Motor neuron (in vitro differentiated cells): ENCODE measurements around the gene PEAK1. TPM values are rescaled to one million over a fixed set of nuclear protein-coding genes. Genes with fewer than 3 reads are reported as not detected.

Source experiments
- ATAC-seq, 8 experiments: fragments of 200-7000 bp; cut with Tn5 transposase; replicated peaks in 6 of 8; 2 replicates each; pipeline ENCODE4 v1.8.0; 2021; ENCODE audit warnings: mild to moderate bottlenecking in 8 of 8, moderate library complexity in 8 of 8
- H3K27ac ChIP-seq, 2 donors: fragments of 250-450 bp; sonication (Bioruptor Pico); 2 replicates each; pipeline ENCODE4 v1.9.0; 2021; ENCODE audit warnings: antibody characterized with exemption in 2 of 2, mild to moderate bottlenecking in 2 of 2, moderate library complexity in 1 of 2
- H3K4me1 ChIP-seq, 2 donors: fragments of 250-450 bp; sonication (Bioruptor Pico); replicated peaks in 1 of 2; 2 replicates each; pipeline ENCODE4 v1.6.1; 2021; ENCODE audit warnings: antibody characterized with exemption in 2 of 2, mild to moderate bottlenecking in 2 of 2, moderate library complexity in 1 of 2
- H3K4me3 ChIP-seq, 5 donors: fragments of 250-450 bp; sonication (Bioruptor Pico); 2 replicates each; pipeline ENCODE4 v1.9.0; 2021; ENCODE audit warnings: antibody characterized with exemption in 5 of 5, mild to moderate bottlenecking in 5 of 5, moderate library complexity in 4 of 5
- WGBS, 10 experiments: fragments of 450-650 bp; shearing (Covaris generic); methylation state at CpG; one replicate each; pipeline ENCODE4 v1.0.0; 2022; 5-methylcytosine and 5-hydroxymethylcytosine counted together
- in situ Hi-C, 9 experiments: fragments of 400-800 bp; cut with MboI; loops; one replicate each; pipeline ENCODE4 v1.15.0; 2021; ENCODE audit warnings: low sequenced_read_pairs in 9 of 9, low pct_unique_long_range_greater_than_20kb in 2 of 9; ENCODE audit not compliant: unreplicated experiment in 9 of 9
- total RNA-seq, 8 experiments: library from RNA; unstranded; fragments of 300-600 nt; gene quantifications; 2 replicates each; pipeline versions ENCODE4 v1.2.3 to v1.2.4, GENCODE V29; 2022

Gene PEAK1
- total RNA-seq, 8 experiments from 2014 or later, result 8.9 to 87.5 (median 12.2) TPM

DNA sequence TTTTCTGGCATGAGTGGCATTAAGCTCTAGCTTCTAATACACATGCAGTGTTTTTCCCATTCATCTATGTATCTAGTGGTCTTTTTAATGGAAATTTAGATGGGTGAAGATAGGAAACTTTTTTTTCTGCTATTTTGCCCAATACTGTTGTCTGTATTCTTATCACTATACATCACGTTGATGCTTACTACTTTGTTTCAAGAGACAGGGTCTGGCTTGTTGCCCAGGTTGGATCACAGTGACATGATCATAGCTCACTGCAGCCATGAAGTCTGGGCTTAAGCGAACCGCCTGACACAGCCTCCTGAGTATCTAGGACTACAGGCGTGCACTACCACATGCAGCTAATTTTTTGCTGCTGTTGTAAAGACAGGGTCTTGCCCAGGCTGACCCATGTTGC, 84.6 kb downstream of the PEAK1 start:
- in situ Hi-C loops, result no loop called here
- no peaks in the 10 kb centered on the region for H3K4me1 ChIP-seq
- ATAC-seq, result peak in 1 of 8 experiments; percentile 58
- no peak overlapping the region for H3K27ac ChIP-seq
- H3K4me3 ChIP-seq, result no peak overlapping the region
- WGBS, 10 experiments, result 36 to 100% (median 95%) methylated on average over 1 to 4 of the region's 4 CpGs; no CpG with 5 or more reads in 1 of the 10 experiments

DNA sequence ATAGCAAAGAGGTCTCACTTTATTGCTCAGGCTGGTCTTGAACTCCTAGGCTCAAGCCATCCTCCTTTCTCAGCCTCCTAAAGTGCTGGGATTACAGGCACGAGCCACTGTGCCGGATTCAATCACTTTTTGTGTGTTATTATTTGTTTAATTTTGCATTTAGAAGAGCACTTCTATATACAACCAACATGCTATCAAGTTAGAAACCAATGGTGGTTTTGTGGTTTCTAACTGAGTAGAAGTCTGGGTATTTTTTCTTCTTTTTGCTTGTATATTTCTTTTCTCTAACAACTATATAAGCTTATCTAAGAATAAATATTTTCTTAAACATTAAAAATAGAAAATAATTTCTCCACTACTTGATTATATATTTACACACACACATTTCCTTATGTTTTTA, 86.7 kb downstream of the PEAK1 start:
- no peaks in the 10 kb centered on the region for H3K4me1 ChIP-seq
- no peak overlapping the region for H3K4me3 ChIP-seq
- WGBS, 10 experiments, result 95 to 100% (median 100%) methylated on average over 2 of the region's 2 CpGs; no CpG with 5 or more reads in 3 of the 10 experiments
- in situ Hi-C loops, result no loop called here
- no peak overlapping the region for H3K27ac ChIP-seq
- ATAC-seq, result no peak

DNA sequence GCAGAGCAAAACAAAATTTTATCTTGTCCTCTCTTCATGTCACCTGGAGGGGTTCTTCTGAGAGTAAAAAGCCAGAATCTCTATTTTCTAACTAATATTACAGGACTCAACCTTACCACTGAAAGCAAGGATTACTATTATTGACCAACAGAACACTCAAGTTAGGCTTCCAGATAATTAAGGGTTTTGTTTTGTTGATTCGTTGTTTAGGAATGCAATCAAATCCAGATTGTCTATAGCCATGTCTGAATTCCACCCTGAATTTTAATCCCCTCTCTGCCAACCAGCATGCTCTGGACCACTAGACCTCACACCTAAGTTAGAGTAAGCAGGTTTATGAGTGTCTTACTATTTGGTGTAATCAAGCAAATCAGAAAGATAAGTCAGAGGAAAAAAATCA, 90.7 kb downstream of the PEAK1 start:
- in situ Hi-C loops, result no loop called here
- no peaks in the 10 kb centered on the region for H3K4me1 ChIP-seq
- H3K27ac ChIP-seq, result no peak overlapping the region
- H3K4me3 ChIP-seq, result no peak overlapping the region
- 0 to 100% (median 69%) methylated on average over 1 of the region's 1 CpG; no CpG with 5 or more reads in 4 of the 10 experiments for WGBS, 10 experiments
- ATAC-seq, result no peak

DNA sequence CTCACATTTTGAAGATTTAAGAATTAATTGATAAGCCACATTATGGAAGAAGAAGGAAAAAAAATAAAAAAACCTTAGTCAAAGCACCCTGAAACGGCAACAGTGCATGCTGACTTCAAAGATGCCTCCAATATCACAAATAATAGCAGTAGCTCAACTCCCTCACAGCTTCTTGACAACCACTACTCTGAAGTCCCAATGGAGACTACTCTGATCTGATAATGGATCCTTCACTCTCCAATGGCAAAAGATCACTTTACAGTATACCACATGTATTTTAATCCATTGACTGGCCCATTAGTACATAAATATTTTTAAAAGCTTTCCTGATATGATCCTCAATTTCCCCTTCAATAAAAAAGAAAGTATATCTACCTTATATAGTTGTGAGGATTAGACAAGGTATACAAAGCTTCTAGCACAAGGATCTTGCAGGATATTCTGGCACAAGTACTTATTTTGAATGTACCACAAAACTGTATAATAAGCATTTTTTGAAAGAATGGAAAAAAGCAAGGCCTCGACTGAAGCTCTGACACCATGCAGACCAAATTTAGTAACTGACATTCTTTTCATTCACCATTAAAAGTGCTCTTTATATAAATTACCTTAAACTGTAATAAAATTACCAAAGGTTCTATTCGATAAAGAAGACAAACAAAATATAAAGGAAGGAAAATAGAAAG, 91.9 kb downstream of the PEAK1 start:
- Histone ChIP-seq H3K4me3 (no peak overlapping the region), H3K4me1 (no peaks in the 10 kb centered on the region), H3K27ac (no peak overlapping the region)
- ATAC-seq, result no peak
- WGBS, 10 experiments, result 47 to 97% (median 77%) methylated on average over 1 to 3 of the region's 3 CpGs
- in situ Hi-C loops, result no loop called here

DNA sequence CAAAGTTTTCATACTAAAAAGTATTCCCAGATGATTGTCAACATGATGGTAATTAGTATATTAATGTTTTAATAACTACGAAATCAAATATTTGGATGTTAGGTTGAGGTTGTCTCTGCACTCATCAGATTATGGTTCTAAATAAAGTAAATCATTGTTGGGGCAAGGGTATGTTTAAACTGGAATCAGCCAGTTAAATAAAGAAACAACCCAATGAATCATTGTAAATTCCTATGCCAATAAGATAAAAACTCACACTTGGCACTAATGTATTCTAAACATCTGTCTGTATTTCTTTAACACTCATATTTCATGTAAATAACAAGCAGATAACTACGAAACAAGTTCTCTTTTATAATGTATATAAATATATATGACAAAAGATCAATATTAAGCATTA, 92.7 kb downstream of the PEAK1 start:
- in situ Hi-C loops, result no loop called here
- ATAC-seq, result no peak
- 38 to 100% (median 87%) methylated on average over 1 to 2 of the region's 2 CpGs for whole genome bisulfite sequencing, 10 experiments
- H3K27ac ChIP-seq, result no peak overlapping the region
- H3K4me3 ChIP-seq, result no peak overlapping the region
- H3K4me1 ChIP-seq, result no peaks in the 10 kb centered on the region

DNA sequence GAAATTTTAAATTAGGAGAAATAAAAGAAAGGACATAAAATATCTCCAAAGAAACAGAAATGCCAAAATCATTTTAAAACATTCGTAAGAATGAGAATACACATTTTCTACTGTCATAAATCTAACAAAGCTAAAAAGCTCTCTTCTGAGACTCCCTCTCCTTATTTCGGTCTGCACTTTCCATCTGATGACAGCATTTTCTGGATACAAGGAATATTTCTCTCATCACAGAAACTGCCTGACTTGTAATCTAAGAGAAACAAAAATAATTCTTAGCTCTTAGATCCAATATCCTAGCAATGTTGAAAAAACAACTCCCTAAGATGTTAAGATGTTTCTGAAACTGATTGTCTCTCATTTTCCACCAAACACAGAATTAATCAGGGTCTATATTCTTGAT, 93.5 kb downstream of the PEAK1 start:
- 47 to 100% (median 94%) methylated on average over 2 of the region's 2 CpGs; no CpG with 5 or more reads in 1 of the 10 experiments for WGBS, 10 experiments
- Histone ChIP-seq H3K27ac (no peak overlapping the region), H3K4me1 (no peaks in the 10 kb centered on the region), H3K4me3 (no peak overlapping the region)
- in situ Hi-C loops, result no loop called here
- no peak for ATAC-seq

DNA sequence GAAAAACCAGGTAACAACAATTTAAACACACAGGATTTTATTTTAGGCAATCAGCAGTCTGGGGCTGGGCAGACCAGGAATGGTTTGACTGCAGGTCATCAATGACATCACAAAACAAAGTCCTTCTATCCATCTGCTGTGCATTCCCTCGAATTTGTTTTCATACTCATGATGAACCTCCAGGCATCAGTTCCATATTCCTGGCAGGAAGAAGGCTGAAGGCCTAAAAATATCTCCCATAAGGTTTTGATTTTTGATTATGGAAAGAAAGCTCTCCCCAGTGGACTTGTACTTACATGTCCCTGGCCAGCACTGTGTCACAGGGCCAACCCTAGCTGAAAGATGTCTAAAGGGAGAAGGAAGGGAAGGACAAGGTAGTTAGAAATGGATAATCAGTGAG, 107.4 kb downstream of the PEAK1 start:
- ATAC-seq, result peak in 3 of 8 experiments; percentile 83 to 91 (median 87)
- WGBS, 10 experiments, result 0 to 100% (median 80%) methylated on average over 1 of the region's 1 CpG; no CpG with 5 or more reads in 5 of the 10 experiments
- in situ Hi-C loops, result no loop called here
- no peaks in the 10 kb centered on the region for H3K4me1 ChIP-seq
- no peak overlapping the region for H3K4me3 ChIP-seq
- H3K27ac ChIP-seq, result no peak overlapping the region

DNA sequence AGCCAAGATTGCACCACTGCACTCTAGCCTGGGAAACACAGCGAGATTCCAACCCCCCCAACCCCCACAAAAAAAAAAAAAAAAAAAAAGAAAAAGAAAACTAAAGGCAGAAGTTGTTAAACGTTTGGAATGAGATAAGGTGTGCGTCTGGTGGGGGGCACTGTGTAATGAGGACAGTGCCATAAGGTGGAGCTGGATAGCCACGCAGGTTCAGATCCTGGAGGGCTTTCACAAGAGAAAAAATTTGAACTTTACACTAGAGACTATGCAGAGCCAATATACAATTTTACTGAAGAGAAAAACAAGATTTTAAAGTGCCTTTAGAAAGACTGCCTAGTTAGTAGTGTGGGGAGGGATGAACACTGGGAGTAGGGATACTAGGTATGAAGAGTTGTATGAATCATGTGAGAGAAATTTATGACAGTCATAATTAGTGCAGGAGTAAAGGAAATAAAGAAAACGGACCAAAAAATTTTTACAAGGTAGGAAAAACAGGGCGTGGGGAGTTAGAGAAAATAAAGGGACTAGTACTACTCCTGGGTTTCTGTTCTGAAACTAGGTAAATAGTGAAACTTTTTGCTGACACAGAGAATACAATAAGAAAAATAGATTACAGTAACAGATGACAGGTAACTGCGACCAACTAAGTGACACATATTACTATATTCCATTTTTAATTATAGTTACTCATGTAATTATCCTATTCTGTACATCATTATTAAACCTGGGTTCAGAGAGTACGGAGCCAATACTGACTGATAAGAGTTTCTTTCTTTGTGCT, 108.1 kb downstream of the PEAK1 start:
- in situ Hi-C loops, result no loop called here
- Histone ChIP-seq H3K27ac (no peak overlapping the region), H3K4me1 (no peaks in the 10 kb centered on the region), H3K4me3 (no peak overlapping the region)
- no peak for ATAC-seq
- 70 to 95% (median 92%) methylated on average over 4 to 8 of the region's 8 CpGs for WGBS, 10 experiments

DNA sequence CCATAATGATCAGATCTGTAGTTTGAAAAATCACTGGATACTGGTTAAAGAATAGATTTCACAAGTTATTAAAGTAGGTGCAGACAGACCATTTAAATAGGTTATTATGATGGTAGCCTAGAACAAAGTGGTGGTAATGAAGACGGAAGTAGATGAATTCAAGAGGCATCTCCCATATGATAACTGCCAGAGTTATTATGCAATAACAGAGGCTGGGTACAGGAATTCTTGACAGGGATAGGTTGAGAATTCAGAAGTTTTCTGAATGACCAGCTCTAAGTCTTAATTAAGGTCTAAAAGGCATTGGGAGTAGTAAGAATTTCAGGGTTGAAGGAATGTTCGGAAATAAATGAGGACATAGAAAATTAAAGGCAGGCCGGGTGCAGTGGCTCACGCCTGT, 108.9 kb downstream of the PEAK1 start:
- 56 to 100% (median 82%) methylated on average over 1 to 4 of the region's 4 CpGs; no CpG with 5 or more reads in 2 of the 10 experiments for WGBS, 10 experiments
- in situ Hi-C loops, result no loop called here
- Histone ChIP-seq H3K4me1 (no peaks in the 10 kb centered on the region), H3K27ac (no peak overlapping the region), H3K4me3 (no peak overlapping the region)
- no peak for ATAC-seq

DNA sequence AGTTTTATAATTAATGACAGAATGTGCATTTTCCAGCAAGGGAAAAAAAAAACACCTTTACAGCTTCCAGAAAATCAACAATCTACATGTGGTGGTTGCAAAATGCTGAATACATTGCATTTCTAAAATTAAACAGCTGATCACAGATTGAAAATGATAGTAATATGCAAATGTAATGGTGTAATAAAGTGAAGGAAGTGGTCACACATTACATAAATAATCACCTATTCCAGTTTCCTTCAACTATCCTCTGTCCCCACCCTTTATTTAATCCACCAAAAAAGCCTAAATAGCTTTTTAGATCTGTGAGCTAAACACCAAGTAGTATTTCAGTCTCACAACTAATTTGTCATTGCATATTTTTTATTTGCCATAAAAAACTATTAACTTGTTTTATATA, 110.5 kb downstream of the PEAK1 start:
- Histone ChIP-seq H3K27ac (no peak overlapping the region), H3K4me3 (no peak overlapping the region), H3K4me1 (no peaks in the 10 kb centered on the region)
- ATAC-seq, result peak in 3 of 8 experiments; percentile 56 to 63 (median 58)
- in situ Hi-C loops, result no loop called here

DNA sequence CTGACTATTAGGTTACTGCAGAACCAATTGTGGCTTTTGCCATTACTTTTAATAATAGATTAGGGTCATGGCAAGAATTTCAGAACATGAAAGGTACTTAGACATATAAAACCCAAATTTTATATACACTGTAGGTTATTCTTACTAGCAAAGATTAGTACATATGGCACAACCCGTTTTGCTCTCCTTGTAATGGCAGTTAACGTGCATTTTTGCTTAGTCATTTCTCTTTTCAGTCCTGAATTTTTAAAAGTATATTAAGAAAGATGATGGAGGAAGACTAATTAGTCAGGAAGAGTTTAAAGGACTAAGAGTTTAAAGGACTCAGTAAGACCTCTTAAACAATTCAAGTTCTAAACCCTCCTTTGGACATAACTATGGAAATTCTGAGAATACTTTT, 114.0 kb downstream of the PEAK1 start:
- H3K4me1 ChIP-seq, result no peaks in the 10 kb centered on the region
- ATAC-seq, result no peak
- H3K4me3 ChIP-seq, result no peak overlapping the region
- WGBS, 10 experiments, result 80 to 100% (median 89%) methylated on average over 1 to 2 of the region's 2 CpGs; no CpG with 5 or more reads in 2 of the 10 experiments
- no peak overlapping the region for H3K27ac ChIP-seq
- in situ Hi-C loops, result no loop called here

DNA sequence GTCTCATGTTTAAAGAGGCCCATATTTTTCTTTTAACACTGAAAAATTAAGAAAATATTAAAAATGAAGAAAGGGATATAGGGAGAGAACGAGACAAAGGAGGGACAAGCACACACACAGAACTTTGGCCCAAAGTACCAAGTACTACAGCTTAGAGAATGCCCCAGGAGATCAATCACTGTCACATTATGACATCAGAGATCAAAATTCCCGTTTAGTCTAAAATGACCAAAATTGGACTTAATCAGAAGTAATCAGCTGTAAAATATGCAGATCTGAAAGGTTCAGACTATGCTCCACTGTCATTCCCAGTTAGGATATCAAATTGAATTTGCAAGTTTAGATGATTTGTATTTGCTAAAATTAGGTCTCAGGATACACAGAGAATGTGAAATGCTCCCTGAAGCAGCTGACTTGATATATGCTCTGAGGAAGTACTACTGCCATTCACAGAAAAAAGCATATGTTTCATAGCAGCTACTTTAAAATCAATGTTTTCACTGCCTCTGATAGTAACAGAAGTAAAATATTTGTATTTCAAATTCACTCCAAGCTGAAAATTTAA, 123.0 kb downstream of the PEAK1 start:
- 50 to 95% (median 87%) methylated on average over 1 to 2 of the region's 2 CpGs for WGBS, 10 experiments
- in situ Hi-C loops, result no loop called here

DNA sequence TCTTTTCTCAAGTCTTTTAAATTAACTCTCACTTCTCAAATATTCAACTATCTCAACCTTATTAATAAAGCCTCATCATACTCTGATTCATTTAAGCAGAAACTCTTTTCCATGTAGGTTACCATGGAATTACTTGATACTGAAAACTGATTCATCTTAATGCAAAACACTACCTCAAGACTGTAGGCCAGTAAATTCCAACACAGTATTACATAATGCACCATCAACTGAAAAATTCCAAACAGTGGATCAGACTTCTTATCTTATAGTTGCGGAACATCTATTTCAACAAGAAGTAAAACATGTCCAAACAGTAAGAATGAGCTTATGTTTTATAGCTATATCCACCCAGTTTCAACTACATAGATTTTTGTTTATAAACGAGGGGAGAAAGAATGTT, 124.5 kb downstream of the PEAK1 start:
- peak in 2 of 8 experiments; percentile 36 to 46 for ATAC-seq
- Histone ChIP-seq H3K4me1 (no peaks in the 10 kb centered on the region), H3K27ac (no peak overlapping the region), H3K4me3 (no peak overlapping the region)
- in situ Hi-C loops, result no loop called here
- WGBS, 10 experiments, result 60 to 100% (median 91%) methylated on average over 1 to 2 of the region's 2 CpGs; no CpG with 5 or more reads in 1 of the 10 experiments

More for the DNA sequence above, 123.0 kb downstream of the PEAK1 start:
- Histone ChIP-seq H3K4me1 (no peaks in the 10 kb centered on the region), H3K4me3 (no peak overlapping the region), H3K27ac (no peak overlapping the region)
- ATAC-seq, result peak in 1 of 8 experiments; percentile 26
